Prostate gland (tissue), 2 donors: ENCODE measurements around the gene CRB1. TPM values are rescaled to one million over a fixed set of nuclear protein-coding genes. Genes with fewer than 3 reads are reported as not detected.

ENCODE experiments used
- DNase-seq: peaks from one replicate; pipeline ENCODE4 v3.0.0-alpha.2; 2019; ENCODE audit warnings: low spot score
- H3K27ac ChIP-seq, 2 donors: fragments of 200-600 bp; sonication (generic); 2 replicates each; pipeline ENCODE4 v1.5.1; 2017 to 2019
- H3K27me3 ChIP-seq: fragments of 200-600 bp; sonication (generic); replicated peaks from 2 replicates; pipeline ENCODE4 v1.5.1; 2019; ENCODE audit not compliant: insufficient read depth
- H3K36me3 ChIP-seq, 2 donors: fragments of 200-600 bp; sonication (generic); 1 replicate in 1 of 2; 2 replicates in 1 of 2; pipeline versions ENCODE4 v1.5.1 to v1.8.1; 2017 to 2019
- H3K4me1 ChIP-seq: fragments of 200-600 bp; sonication (generic); replicated peaks from 2 replicates; pipeline ENCODE4 v1.5.1; 2019
- H3K4me3 ChIP-seq, 2 donors: fragments of 200-600 bp; sonication (generic); 2 replicates each; pipeline ENCODE4 v1.5.1; 2017 to 2019
- H3K9me3 ChIP-seq: fragments of 200-600 bp; sonication (generic); 2 replicates; pipeline ENCODE4 v1.5.1; 2017
- CTCF ChIP-seq, 4 experiments: fragments of 200-600 bp in 2 of 4; fragments of 450-650 bp in 2 of 4; sonication (generic) in 2 of 4; IDR thresholded peaks; 1 replicate in 3 of 4; 2 replicates in 1 of 4; pipeline ENCODE4 v1.5.1; 2016 to 2019; ENCODE audit warnings: antibody characterized with exemption in 4 of 4, mild to moderate bottlenecking in 2 of 4, moderate library complexity in 2 of 4
- POLR2A ChIP-seq: fragments of 450-650 bp; IDR thresholded peaks from one replicate; pipeline ENCODE4 v1.6.1; 2016; ENCODE audit warnings: antibody characterized with exemption, mild to moderate bottlenecking
- POLR2AphosphoS5 ChIP-seq: sonication (generic); formaldehyde crosslinking; IDR thresholded peaks from one replicate; pipeline ENCODE4 v1.6.1; 2017; ENCODE audit warnings: antibody characterized with exemption
- WGBS: methylation state at CpG from one replicate; pipeline ENCODE4 v1.1.5; 2018; 5-methylcytosine and 5-hydroxymethylcytosine counted together
- intact Hi-C: fragments of 100-400 bp; cut with DNase I; formaldehyde crosslinking; loops from one replicate; pipeline ENCODE4 v1.14.2; 2022
- small RNA-seq, 2 donors: library from RNA; depleted of rRNA; stranded (forward); fragments of <200 nt; gene quantifications; one replicate each; pipeline ENCODE3, GENCODE V24; 2016
- total RNA-seq, 2 donors: library from RNA; depleted of rRNA; stranded (reverse); fragments of >200 nt; gene quantifications; one replicate each; pipeline ENCODE4 v1.1.0, GENCODE V29; 2016

CRB1 gene
- total RNA-seq, 2 donors from 2014 or later: 0.32 to 1.0 TPM

DNA sequence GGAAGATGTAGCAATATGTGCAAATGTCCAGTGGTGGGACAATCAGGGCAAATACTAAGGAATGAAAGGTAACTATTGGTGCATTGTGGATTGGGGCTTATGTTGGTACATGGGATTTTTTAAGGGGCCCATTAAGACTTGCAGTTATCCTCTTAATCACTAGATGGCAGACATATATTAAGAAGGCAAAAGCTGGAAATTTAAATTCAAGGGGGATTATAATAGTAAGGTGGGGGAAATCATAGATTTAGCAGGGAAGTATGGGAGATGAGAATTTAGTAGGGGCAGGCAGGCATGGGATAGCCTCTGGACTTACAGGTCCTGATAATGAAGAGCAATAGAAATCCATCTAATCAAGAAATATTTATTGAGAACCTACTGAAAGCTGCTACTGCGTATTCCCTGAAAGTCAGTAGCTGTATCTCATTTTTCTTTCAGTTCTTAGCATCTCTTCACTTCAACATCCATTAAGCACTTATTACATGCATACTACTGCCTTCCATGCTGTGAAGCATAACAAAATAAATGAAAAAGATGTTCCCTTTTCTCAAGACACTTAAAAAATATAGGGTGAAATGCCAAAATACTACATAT lies 251.8 kb downstream of the CRB1 start:
- TF ChIP-seq POLR2A: no peak
- no peak for TF ChIP-seq POLR2AphosphoS5
- peak in 1 of 4 experiments; percentile 15 for TF ChIP-seq CTCF (IDR thresholded peaks at IDR 0.05)
- H3K4me1 ChIP-seq: no peaks in the 10 kb centered on the region
- no peak overlapping the region for H3K27ac ChIP-seq
- DNase-seq: no peak
- WGBS: 95% methylated on average over 1 of the region's 1 CpG
- H3K36me3 ChIP-seq: no peaks in the 10 kb centered on the region
- intact Hi-C loops: loop anchor here (10.0 kb wide), 2 partner anchors 405 to 945 kb away; no protein-coding TSS in a partner anchor
- no peak overlapping the region for H3K4me3 ChIP-seq
- no peaks in the 10 kb centered on the region for H3K27me3 ChIP-seq
- no peaks in the 10 kb centered on the region for H3K9me3 ChIP-seq

DNA sequence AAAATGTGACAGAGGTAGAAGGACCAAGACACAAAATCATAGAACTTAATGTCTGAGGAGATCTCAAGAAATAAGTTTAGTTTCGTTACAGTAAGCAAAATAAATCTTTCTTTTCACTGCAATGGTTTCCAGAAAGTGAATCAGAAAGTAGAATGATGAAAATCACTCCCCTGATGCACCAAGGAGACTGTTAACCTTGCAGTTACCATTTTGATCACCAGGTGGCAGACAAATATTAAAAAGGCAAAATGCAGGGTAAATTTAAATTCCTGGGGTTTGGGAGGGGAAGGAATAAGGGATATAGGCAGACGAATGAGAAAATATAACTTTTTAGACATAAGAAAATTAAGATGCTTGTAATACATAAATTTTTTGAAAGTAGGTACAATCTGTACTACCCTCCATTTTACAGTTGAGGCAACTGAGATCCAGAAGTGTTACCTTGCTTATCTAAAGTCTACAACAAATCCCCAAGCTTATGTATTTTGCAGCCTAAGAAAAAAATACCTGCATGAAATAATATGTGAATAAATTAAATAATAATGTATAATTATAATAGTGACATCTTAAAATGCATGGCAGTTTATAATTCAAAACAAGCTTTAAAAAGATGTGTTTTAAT lies 253.2 kb downstream of the CRB1 start:
- no peaks in the 10 kb centered on the region for H3K36me3 ChIP-seq
- H3K4me1 ChIP-seq: no peaks in the 10 kb centered on the region
- H3K9me3 ChIP-seq: no peaks in the 10 kb centered on the region
- no peak overlapping the region for H3K4me3 ChIP-seq
- intact Hi-C loops: loop anchor here (10.0 kb wide), 2 partner anchors 404 to 944 kb away; no protein-coding TSS in a partner anchor
- no peak for TF ChIP-seq POLR2A
- TF ChIP-seq CTCF (IDR thresholded peaks at IDR 0.05): peak in 3 of 4 experiments; percentile 26 to 46 (median 40)
- no peak overlapping the region for H3K27ac ChIP-seq
- DNase-seq: no peak
- H3K27me3 ChIP-seq: no peaks in the 10 kb centered on the region
- WGBS: 58% methylated on average over 2 of the region's 2 CpGs

- no peaks in the 10 kb centered on the region for H3K4me1 ChIP-seq
- no peak overlapping the region for H3K4me3 ChIP-seq
- 60% methylated on average over 4 of the region's 4 CpGs for WGBS
- H3K27me3 ChIP-seq: no peaks in the 10 kb centered on the region
- TF ChIP-seq POLR2A (no peak), CTCF (IDR thresholded peaks at IDR 0.05) (peak; percentile 49 to 76 (median 58)), POLR2AphosphoS5 (no peak)
- intact Hi-C loops: loop anchor here (10.0 kb wide), 2 partner anchors 398 to 938 kb away; no protein-coding TSS in a partner anchor
- no peak for DNase-seq
- no peak overlapping the region for H3K27ac ChIP-seq
- no peaks in the 10 kb centered on the region for H3K36me3 ChIP-seq
- H3K9me3 ChIP-seq: no peaks in the 10 kb centered on the region
Observed at GRCh38 chr1:197526736-197527371, 258.8 kb downstream of the CRB1 start.

Small RNAs within 50 kb of the gene (small RNA-seq; reads per million reads assigned to genes)
- 0 reads per million in 2 donors for gene MRPS21P3

Other genes starting within 250 kb of the CRB1 start
- not detected for gene F13B, start 201.0 kb upstream of the CRB1 start, total RNA-seq
- gene ASPM, start 121.6 kb upstream of the CRB1 start, total RNA-seq: 1 to 10 TPM; 1.8 to 5.1 TPM
- gene ZBTB41, start 67.0 kb upstream of the CRB1 start, total RNA-seq: 10 to 100 TPM in 1 of 2 donors, 1 to 10 TPM in 1; 9.8 to 13.0 TPM